ENCODE results near the gene DUSP1.

Gene DUSP1

DNA sequence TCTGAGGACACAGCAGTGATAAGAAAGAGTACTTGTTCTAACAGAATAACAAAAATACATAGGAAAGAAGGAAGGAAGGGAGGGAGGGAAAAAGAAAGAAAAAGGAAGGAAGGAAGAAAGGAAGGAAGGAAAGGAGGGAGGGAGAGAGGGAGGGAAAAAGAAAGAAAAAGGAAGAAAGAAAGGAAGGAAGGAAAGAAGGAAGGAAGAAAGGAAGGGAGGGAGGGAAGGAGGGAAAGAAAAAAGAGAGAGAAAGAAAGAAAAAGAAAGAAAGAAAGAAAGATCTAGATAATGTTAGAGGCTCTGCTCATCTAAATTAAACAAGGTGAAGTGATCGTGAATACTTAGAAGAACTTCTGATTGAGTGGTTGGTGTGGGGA lies 29.8 kb downstream of the DUSP1 start:
- no peak for DNase-seq

DNA sequence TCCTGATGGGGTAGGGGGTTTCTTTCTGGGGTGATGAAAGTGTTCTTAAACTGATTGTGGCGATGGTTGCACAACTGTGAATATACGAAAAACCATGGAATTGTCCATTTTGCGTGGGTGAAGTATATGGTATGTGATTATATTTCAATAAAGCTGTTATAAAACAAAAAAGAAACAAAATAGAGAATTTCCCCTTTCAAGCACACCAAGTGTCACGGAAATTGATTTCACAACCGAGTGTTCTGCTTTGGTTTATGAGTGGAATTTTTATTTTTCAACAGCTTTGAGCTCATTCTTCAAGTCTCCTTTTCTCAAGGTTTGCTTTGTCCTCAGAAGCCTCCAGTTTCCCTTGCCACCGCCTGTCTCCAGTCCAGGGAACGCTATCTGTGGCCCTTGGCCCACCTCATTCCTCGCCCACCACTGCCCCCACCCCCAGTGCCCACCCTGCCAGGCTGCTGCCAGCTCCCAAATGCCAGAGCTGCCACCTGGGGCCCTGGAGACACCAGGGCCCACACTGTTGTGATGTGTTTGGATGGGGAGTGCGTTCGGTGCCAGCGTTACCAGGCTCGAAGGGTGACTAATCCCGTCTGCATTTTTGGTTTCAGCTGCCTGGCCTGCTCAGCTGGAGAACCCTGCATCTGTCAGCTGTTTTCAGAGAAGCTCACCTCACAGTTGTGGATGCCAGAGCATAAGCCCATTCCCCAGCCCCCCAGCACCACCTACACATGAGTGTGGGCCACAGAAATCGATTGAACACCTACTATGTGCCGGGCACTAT lies 30.4 kb downstream of the DUSP1 start:
- no peak for DNase-seq

DNA sequence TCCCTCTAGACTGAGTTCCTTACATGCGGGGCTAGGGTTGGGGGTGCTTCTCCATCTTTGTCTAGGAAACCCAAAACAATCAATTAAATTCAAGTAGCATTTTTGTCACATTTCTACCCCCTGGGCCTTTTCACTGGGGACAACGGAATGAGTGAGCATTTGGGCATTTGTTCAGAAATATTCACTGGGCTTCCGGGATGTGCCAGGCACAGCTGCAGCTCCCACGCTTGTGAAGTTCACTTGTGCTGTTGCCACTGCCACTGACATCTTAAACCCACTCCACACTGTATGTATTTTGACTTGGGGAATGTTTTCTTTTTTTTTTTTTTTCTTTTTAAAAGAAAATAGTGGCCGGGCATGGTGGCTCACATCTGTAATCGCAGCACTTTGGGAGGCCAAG lies 31.6 kb downstream of the DUSP1 start:
- no peak for DNase-seq

DNA sequence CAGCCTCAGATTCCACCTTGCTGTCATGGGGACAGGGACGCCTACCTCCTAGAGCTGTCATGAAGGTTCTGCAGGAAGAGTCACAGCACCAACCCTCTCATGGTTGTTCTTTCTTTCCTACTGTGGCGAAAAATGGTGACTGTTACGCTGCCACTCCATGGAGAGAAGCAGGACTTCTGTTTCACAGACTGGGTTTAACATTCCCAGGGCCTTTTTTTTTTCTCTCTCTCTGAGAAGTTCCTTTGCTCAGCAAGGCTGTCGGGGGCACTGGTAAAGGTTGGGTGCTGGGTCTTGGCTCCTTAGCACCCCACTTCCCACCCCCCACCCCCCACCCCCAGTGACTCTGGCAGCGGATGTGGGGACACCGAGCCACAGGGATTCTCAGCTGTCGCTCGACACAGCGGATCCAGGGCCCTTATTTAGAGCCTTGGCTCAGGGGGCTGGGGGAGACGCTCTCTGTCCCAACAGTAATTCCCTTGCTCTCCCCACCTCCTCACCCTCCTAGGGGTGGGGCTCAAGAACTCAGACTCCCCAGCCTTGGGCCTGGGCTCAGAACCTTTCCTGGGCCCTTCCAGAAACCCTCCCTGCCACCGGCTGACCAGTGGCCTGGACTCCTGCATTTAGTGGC lies 34.4 kb downstream of the DUSP1 start:
- DNase-seq: no peak

DNA sequence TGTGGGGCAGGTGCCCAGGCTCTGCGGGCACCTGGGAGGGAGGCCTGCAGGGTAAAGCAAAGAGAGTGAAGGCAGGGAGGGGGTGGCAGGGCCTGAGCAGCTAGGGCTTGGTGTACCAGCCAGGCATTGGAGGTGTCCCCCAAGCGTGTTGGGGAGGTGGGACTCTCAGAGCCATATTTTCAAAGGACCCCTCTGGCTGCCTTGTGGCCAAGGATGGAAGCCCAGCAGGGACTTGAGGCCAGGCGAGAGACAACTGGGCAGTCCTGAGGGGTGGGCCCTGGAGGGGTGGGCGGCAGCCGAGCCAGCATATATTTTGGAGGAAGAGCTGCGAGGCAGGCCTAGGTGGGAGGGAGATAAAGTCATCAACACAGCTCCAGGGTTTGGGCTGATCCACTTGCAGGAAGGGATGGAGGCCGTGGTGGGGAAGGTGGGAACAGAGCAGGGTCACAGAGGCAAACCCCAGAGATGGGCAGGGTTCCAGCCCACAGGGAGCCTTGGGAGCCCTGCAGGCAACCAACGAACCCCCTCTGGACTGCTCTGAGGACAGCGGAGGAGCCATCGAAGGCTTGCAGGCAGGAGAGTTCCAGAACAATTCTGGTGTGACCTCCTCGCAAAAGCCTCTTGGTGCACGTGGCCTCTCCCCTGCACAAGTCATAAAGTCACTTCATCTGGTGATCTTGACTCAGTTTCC lies 35.7 kb downstream of the DUSP1 start:
- DNase-seq: no peak

DNA sequence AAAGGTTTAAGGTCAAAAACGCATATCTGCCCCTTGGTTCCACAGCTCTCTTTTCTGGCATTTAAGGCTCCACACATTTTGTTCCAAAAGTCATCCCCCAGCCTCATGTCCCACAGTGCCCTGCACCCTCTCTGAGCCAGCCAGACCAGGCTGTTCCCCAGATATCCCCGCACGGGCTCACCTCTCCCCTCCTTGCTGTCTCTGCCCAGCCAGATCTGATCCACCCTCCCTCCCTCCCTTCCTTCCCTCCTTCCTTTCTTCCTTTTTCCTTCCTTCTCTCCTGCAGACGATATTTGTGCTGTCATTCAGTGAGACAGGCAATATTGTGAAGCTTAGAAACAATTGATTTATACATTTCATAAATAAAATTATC lies 37.0 kb downstream of the DUSP1 start:
- DNase-seq: no peak

DNA sequence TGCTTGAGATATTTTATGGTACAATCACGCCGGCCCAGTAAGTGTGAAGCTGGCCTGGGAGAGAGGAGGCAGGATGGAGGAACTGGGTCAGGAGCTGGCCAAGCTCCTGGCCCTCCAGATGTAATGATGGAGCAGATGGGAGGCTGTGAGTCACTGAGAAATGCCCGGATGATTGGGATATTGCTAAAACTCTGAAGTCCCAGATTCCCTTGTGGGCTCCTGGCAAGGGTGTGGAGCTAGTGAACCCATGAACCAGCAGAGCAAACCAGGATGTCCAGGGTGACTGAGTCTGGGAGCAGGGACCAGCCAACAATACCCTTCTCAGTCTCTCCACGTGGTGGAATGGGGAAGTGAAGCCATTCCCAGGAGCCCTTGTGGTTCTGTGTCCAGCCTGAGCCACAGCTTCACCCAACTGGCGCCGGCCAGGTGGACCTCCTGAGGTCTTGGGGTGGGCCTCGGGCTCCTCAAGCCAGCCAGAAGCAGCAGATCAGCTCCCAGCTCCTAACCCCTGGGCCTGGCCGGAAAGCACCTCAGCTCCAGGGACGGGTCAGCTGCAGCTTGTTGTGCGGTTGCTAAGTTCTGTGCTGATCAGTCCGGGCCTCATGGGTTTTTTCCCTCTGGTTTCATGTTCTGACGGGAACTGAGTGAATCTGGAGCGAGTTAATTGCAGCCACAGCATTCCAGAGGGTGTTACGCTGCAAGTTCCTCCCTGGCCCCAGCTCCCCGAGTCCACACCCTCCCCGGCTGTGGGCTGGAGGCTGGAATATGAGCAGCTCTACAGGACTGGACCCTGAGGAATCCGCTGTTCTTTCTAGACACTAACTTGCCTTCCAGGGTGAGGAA lies 37.6 kb downstream of the DUSP1 start:
- DNase-seq: peak; percentile 29

DNA sequence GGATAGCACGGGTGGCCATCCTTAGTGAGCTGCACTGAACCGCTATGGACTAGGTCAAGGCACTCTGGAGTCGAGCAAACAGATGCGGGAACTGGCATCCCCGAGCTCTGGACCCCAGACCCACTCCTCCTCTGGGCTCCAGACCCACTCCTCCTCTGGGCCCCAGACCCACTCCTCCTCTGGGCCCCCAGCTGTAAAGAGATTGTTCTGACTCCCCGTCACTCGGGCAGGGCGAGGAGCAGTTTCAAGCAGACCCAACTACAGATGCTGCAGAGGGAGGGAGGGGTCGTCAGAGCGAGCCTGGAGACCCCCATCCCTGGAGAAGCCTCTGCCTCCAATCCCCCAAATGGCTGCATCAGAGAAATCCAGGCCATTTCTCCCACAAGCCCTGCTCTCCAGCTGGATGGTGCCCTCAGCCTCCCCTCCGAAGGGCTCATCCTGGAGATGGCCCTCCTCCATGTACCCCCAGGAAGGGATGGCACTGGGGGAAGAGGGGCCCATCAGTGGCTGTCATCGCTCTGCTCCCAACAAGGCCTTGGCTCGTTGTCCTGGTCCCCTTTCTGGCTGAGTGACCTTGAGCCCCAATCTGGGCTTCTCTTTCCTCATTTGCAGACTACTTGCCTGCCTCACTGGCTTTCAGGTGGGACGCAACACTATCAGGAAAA lies 38.7 kb downstream of the DUSP1 start:
- no peak for DNase-seq

DNA sequence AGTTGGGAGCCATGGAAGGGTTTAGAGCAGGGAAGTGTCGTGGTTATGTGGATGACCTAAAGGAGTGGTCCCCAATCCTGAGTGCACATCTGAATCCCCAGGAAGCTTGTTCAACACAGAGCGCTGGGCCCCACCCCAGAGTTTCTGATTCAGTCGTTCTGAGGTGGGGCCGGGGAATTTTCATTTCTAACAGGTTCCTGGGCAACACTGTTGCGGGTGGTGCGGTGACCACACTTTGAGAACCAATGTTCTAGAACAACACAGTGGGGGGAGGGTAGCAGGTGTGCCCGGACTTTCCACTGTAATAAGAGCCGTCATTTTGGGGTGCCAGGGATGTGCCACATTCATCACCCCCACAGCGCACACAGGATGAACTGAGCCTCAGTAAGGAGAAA lies 39.3 kb downstream of the DUSP1 start:
- DNase-seq: no peak

DNA sequence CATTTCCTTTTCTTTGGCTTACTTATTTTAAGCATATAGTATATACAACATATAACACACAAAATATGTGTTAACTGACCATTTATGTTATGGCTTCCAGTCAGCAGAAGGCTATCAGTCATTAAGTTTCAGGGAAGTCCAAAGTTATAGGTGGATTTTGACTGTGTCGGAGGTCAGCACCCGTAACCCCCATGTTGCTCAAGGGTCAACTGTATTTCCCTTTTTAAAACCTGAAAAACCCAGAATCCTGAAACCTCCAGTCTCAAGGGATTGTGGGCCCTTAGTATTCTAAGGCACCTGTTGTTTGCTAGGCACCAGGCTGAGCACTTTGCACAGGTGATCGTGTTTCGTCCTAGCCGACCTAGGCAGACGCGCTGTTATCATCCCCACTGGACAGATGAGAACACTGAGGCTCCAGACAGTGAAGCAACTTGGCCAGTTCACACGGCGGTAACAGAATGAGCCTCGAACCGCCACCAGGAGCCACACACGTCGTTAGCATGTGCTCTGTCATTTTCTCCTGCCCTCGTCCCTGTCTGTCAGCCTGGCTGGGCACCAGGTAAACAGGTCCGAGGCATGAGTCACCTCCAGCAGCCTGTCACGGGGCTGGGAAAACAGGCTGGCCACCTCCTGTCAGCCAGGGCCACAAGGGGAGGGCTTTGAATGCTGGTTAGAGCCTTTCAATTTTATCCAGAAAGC lies 39.9 kb downstream of the DUSP1 start:
- DNase-seq: no peak

DNA sequence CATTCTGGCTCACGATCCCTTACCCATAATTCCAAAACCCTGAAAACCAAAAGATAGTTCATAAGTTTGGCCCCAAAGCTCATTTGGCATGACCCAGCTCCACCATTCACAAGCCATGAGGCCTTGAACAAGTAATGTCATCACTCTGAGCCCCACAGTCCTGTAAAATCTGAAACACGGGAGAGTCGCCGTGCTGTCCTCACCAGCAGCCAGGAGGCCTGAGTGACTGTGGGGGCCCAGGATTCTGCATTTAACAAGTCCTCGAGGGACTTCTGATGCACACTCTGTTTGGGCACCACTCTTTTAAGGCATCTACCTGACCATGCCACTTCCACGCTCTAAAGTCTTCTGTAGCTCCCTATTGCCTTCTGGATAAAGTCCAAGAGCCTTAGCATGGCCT lies 40.8 kb downstream of the DUSP1 start:
- no peak for DNase-seq

DNA sequence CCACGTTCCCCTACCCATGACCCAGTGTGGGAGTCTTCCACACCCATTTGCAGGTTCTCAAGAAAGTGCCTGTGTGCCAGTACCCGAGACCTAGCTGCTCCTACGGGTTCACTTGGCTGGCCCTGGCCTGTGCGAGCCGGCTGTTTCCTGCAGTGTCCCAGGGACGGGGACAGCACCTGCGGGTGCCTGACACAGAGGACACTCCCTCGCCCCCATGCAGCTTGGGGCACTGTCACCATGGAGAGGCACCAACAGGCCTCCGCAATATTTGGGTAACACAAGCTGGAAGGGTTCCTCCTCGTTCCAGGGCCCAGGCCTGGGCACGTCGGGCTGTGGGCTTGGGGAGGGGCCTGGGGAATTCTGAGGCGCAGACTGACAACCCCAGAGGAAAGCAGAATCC lies 41.4 kb downstream of the DUSP1 start:
- no peak for DNase-seq

DNA sequence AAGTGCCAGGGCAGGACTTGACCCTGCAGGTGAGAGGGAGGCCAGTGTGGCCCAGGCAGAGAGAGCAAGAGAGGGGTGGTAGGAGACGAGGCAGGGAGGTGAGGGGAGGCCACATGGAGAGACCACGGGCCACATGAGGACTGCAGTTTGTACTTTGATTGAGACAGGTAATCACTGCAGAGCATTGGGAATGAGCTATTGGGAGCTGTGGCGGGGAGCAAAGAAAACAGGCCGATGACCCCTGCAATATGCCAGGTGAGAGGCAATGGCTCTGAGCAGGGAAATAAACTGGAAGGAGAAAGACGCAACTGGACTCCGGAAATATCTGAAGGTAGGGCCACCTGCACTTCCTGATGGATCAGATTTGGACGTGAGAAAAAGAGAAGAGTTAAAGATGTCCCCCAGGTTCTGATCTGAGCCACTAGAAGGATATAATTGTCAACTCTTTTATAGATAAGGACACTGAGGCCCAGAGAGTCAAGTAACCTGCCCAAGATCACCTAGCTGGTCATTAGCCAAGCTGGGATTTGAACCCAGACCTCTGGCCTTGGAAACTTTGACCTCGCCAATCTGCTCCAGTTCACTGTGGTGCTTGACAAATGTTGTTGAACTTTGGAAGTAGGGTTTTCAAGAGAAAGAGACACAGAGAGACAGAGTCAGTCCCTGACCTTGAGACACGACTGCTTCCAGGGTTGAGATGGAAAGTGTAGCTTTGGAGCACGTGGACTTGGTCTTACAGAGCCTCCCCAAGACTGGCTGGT lies 42.3 kb downstream of the DUSP1 start:
- DNase-seq: no peak

DNA sequence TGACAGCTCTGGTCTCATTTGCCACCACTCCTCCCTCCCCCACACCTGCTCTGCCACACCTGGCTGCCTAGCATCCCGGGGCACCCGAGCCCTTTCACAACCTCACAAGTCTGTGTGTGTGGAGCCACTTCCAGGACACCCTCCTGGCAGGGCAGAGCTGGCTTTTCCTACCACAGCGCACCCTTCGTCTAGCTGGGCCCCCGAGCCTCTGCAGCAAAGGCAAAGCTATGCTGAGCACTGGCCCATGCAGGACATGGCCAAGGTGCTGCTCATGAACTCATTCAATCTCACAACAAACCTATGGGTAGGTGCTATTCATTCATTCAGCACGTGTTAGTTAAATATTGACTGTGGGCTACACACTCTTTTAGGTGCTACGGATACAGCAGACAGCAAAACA lies 43.4 kb downstream of the DUSP1 start:
- no peak for DNase-seq

DNA sequence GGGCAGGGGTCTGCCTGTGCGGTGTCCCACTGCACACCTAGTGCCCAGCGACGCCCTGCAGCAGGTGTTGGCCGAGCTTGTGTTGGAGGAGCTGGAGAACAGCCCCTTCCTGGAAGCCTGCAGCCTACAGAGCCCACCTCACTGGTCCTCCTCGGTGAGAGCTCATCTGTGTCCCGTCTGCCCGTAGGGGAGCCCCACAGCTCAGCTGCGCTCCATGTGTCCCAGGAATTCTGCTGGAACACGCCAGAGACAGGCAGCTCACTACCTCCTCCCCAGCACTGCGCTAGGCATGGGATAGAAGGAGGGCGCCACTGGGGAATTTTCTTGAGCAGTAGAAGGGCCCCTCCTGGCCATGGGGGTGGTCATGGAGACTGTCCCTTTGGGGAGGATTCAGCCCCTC lies 44.0 kb downstream of the DUSP1 start:
- DNase-seq: no peak

DNA sequence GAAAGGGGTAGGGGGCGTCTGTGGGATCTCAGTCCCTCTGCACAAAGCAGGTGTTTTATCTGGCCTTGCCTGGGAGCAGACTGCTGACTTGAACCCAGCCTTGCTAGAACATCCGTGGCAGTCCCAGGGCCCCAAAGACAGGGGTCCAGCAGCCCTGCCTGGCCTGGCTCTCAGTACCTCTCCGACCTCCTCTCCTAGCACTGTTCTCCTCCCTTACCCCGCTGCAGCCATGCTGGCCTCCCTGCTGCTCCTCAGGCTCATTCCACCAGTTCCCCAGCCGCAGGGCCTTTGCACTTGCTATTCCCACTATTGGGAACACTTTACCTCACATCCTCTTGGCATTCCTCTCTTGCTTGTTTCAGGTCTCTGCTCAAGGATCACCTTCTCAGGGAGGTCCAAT lies 45.2 kb downstream of the DUSP1 start:
- no peak for DNase-seq

DNA sequence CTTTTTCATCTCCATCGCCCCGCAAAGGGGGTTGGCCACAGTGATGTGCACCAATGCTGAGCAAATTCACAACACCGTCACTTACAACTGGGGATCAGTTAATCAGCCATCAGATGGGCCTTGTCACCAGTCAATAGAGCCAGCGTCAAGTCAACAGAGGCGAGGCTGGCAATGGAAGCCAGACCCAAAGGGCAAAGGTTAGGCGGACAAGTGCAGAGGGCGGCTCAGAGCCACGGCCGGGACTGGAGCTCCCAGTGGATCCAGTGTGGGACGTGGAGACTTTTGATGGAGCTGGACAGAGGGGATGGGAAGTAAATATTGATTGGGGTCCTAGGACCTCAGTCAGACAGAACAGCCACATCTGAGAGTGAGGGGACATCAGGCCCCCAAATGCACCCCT lies 45.7 kb downstream of the DUSP1 start:
- DNase-seq: no peak

DNA sequence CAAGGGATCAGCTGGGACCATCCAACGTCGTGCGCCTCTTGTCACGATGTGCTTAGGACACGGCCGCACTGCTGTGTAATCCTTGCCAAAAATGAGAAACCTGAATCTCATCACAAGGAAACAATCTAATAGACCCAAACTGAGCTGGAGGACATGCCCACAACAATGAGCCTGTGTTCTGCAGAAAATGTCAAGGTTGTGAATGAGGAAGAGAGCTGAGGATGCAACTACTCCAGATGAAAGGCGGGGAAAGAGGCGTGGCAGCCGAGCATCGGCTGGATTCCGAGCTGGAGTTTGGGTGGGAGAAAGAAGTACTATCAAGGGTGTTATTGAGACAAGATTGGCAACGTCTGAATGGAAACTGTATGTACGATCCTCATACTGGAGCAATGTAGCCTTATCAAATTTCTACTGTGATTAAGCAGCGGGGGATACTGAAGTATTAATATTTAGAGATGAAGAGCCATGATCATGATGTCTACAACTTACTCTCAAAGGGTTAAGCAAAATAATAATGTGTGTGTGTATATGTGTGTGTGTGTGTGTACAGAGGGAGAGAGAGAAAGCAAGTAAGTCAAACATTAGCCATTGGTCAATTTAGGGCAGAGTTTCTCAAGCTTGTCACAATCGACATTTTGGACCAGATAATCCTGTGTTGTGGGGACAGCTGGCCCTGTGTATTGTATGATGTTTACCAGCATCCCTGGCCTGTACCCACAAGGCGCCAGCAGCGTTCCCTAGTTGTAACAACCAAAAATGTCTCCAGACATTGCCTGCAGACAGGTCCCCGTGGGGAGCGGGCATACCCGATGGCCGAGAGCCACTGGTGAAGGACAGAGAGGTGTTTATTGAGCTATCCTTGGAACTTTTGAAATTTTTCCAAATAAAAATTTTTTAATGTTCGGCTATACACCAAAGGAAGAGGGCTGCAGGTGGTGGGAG lies 46.5 kb downstream of the DUSP1 start:
- DNase-seq: no peak

DNA sequence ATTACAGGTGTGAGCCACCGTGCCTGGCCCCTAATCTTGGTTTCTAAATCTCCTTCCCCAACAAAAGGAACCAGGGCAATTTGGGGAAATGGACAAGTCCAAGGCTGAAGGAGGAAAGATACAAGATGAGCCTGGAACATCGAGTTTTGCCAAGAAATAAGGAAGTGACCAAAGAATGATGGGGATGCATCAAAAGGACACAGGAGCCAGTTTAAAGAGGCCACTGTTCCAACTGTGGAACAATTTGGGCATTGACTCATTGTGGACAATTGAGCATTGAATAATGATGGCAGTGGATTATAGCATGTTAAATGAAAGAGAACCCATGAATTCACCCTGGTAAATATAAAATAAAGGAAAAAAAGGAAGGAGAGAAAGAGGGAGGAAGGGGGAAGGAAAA lies 47.5 kb downstream of the DUSP1 start:
- DNase-seq: no peak

DNA sequence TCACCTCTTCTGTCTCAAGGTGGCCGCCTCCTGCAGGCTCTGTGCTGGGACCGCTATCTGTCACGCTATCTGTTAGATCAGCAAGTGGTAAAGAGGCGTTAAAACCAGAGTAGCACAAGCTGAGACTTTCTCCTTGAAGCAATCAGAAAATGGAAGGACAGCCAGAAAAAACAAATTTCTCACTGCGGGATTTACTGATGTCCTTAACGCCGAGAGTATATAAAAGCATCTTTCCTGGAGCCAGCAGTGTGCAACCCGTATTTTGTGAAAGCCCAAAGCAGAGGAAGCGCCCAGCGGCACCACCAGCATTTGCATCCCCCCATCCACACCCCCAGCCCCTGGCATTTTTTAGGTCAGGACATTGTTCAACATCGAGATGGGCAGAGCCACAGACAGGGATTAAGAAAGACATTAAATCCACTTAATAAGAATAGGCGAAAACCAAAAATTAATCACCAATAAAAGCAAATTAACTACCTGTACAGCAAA lies 48.6 kb downstream of the DUSP1 start:
- no peak for DNase-seq
